HEK293 (cell line): Measurements from ENCODE around the gene ING1.

Source experiments
- CTCF ChIA-PET: fragments of 350-600 bp; formaldehyde crosslinking; extraction: SDS; loops from one replicate; lab custom pipeline; 2021; ENCODE audit warnings: antibody characterized with exemption; lab: Yijun Ruan, JAX
- POLR2A ChIA-PET: fragments of 300-600 bp; formaldehyde crosslinking; extraction: SDS; loops from one replicate; lab custom pipeline; 2020; ENCODE audit warnings: antibody characterized with exemption, inconsistent platforms; lab: Yijun Ruan, JAX
- H3K27ac ChIP-seq: fragments of 200-500 bp; sonication (Bioruptor generic); 2 replicates; pipeline ENCODE4 v1.5.1; 2014; ENCODE audit warnings: low read depth, low read length, control low read depth, inconsistent platforms; ENCODE audit errors: extremely low read depth
- H3K36me3 ChIP-seq, 2 experiments: fragments of 200-500 bp in 1 of 2; sonication (Bioruptor generic) in 1 of 2; 1 replicate in 1 of 2; 2 replicates in 1 of 2; pipeline ENCODE4 v1.5.1; 2014 to 2017; ENCODE audit warnings: inconsistent platforms in 2 of 2, low read length in 2 of 2; ENCODE audit not compliant: control insufficient read depth in 2 of 2, insufficient read depth in 1 of 2
- H3K4me1 ChIP-seq: fragments of 200-500 bp; sonication (Bioruptor generic); 2 replicates; pipeline ENCODE4 v1.5.1; 2014; ENCODE audit warnings: mild to moderate bottlenecking, low read length, inconsistent platforms; ENCODE audit not compliant: control insufficient read depth, insufficient read depth
- H3K4me3 ChIP-seq: 2 replicates; pipeline ENCODE4 v1.5.1; 2011; ENCODE audit warnings: low read depth, mild to moderate bottlenecking, control low read depth, low read length, moderate library complexity
- H3K9me3 ChIP-seq: fragments of 200-500 bp; sonication (Bioruptor generic); 2 replicates; pipeline ENCODE4 v1.5.1; 2014; ENCODE audit warnings: low read depth, low read length, inconsistent platforms; ENCODE audit not compliant: control insufficient read depth, insufficient read depth
- ATF2 ChIP-seq: fragments of 450-650 bp; formaldehyde crosslinking; IDR thresholded peaks from 2 replicates; pipeline ENCODE4 v1.5.1; 2016; ENCODE audit warnings: missing biosample characterization, missing genetic modification characterization, low read depth
- CTCF ChIP-seq: fragments of 450-650 bp; formaldehyde crosslinking; IDR thresholded peaks from 2 replicates; pipeline ENCODE4 v1.5.1; 2016; ENCODE audit warnings: missing biosample characterization, missing genetic modification characterization
- PRDM1 ChIP-seq: fragments of 450-650 bp; formaldehyde crosslinking; IDR thresholded peaks from 2 replicates; pipeline ENCODE4; 2016; ENCODE audit warnings: missing biosample characterization, missing genetic modification characterization
- PRDM4 ChIP-seq: fragments of 450-650 bp; formaldehyde crosslinking; IDR thresholded peaks from 2 replicates; pipeline ENCODE4 v1.5.1; 2017; ENCODE audit warnings: missing biosample characterization, missing genetic modification characterization
- REST ChIP-seq: fragments of 450-650 bp; formaldehyde crosslinking; IDR thresholded peaks from 2 replicates; pipeline ENCODE4 v1.5.1; 2016; ENCODE audit warnings: missing biosample characterization, missing genetic modification characterization
- TRIM28 ChIP-seq: IDR thresholded peaks from 2 replicates; pipeline ENCODE4 v1.6.1; 2011; ENCODE audit warnings: low read length, control low read depth, borderline replicate concordance
- YY2 ChIP-seq: fragments of 450-650 bp; formaldehyde crosslinking; IDR thresholded peaks from 2 replicates; pipeline ENCODE4 v1.5.1; 2016; ENCODE audit warnings: missing biosample characterization, missing genetic modification characterization
- ZBTB49 ChIP-seq: fragments of 450-650 bp; formaldehyde crosslinking; IDR thresholded peaks from 2 replicates; pipeline ENCODE4 v1.5.1; 2016; ENCODE audit warnings: missing biosample characterization, missing genetic modification characterization, low read depth
- ZNF18 ChIP-seq: fragments of 450-650 bp; formaldehyde crosslinking; IDR thresholded peaks from 2 replicates; pipeline ENCODE4 v1.5.1; 2016; ENCODE audit warnings: missing biosample characterization, missing genetic modification characterization
- ZNF404 ChIP-seq: fragments of 450-650 bp; formaldehyde crosslinking; IDR thresholded peaks from 2 replicates; pipeline ENCODE4 v1.5.1; 2017; ENCODE audit warnings: missing biosample characterization, missing genetic modification characterization
- ZNF426 ChIP-seq: fragments of 450-650 bp; formaldehyde crosslinking; IDR thresholded peaks from 2 replicates; pipeline ENCODE4 v1.5.1; 2017; ENCODE audit warnings: missing biosample characterization, missing genetic modification characterization, mild to moderate bottlenecking, inconsistent platforms, moderate library complexity
- ZNF518A ChIP-seq: fragments of 450-650 bp; formaldehyde crosslinking; conservative IDR thresholded peaks from 2 replicates; pipeline ENCODE4 v1.5.1; 2016; ENCODE audit warnings: low read depth, missing biosample characterization, missing genetic modification characterization
- ZNF777 ChIP-seq: fragments of 450-650 bp; formaldehyde crosslinking; IDR thresholded peaks from 2 replicates; pipeline ENCODE4 v1.5.1; 2017; ENCODE audit warnings: missing biosample characterization, missing genetic modification characterization, borderline replicate concordance
- ZNF785 ChIP-seq: fragments of 450-650 bp; formaldehyde crosslinking; IDR thresholded peaks from 2 replicates; pipeline ENCODE4 v1.5.1; 2016; ENCODE audit warnings: missing biosample characterization, missing genetic modification characterization
- ZNF837 ChIP-seq: fragments of 450-650 bp; formaldehyde crosslinking; IDR thresholded peaks from 2 replicates; pipeline ENCODE4 v1.5.1; 2016; ENCODE audit warnings: missing biosample characterization, missing genetic modification characterization

Gene ING1

GRCh38 chr13:110769097-110769496, 55.6 kb downstream of the ING1 start:
- TF ChIP-seq PRDM1 (no peak), ZNF404 (tag by site-specific recombination) (no peak), ATF2 (no peak), ZBTB49 (no peak), ZNF518A (tag by site-specific recombination) (no peak), ZNF426 (no peak), REST (no peak), ZNF777 (tag by site-specific recombination) (no peak), CTCF (tag by site-specific recombination) (no peak), PRDM4 (tag by site-specific recombination) (no peak), ZNF785 (no peak), ZNF837 (tag by site-specific recombination) (no peak), YY2 (tag by site-specific recombination) (no peak), TRIM28 (no peak), ZNF18 (tag by site-specific recombination) (no peak)
- ChIA-PET POLR2A (interaction anchor here (0.5 kb wide), 1 partner anchor 155 kb away, joined by 3 read pairs; no protein-coding TSS in a partner anchor), CTCF (no interaction called here)
- Histone ChIP-seq H3K9me3 (no peaks in the 10 kb centered on the region), H3K4me1 (no peaks in the 10 kb centered on the region), H3K36me3 (no peaks in the 10 kb centered on the region), H3K4me3 (no peak overlapping the region), H3K27ac (no peak overlapping the region)
